HepG2 (cell line): ENCODE data around the gene CYLD. TPM values are rescaled to one million over a fixed set of nuclear protein-coding genes. Genes with fewer than 3 reads are reported as not detected.

Experiments used
- CREM ChIP-seq, 2 experiments: sonication (generic) in 1 of 2; formaldehyde crosslinking in 1 of 2; IDR thresholded peaks; 2 replicates each; pipeline versions ENCODE4 v1.4.0 to v1.6.1; 2016 to 2020; ENCODE audit warnings: antibody characterized with exemption in 1 of 2, mild to moderate bottlenecking in 1 of 2, missing genetic modification reagents in 1 of 2
- HMG20A ChIP-seq: IDR thresholded peaks from 2 replicates; pipeline ENCODE4 v1.6.1; 2016; ENCODE audit warnings: borderline replicate concordance
- NFE2 ChIP-seq: sonication (generic); formaldehyde crosslinking; IDR thresholded peaks from 2 replicates; pipeline ENCODE4 v1.4.0; 2020; ENCODE audit warnings: missing genetic modification reagents
- PHF21A ChIP-seq: sonication (generic); formaldehyde crosslinking; IDR thresholded peaks from 2 replicates; pipeline ENCODE4 v1.5.0; 2020; ENCODE audit warnings: mild to moderate bottlenecking, missing genetic modification reagents
- RELA ChIP-seq: sonication (generic); formaldehyde crosslinking; IDR thresholded peaks from 2 replicates; pipeline ENCODE4 v1.4.0; 2020; ENCODE audit warnings: missing genetic modification reagents
- SALL1 ChIP-seq: sonication (generic); formaldehyde crosslinking; IDR thresholded peaks from 2 replicates; pipeline ENCODE4 v1.8.0; 2022; ENCODE audit warnings: mild to moderate bottlenecking, missing genetic modification reagents
- SOX13 ChIP-seq, 3 experiments: fragments of 450-650 bp in 1 of 3; sonication (generic) in 1 of 3; formaldehyde crosslinking in 1 of 3; IDR thresholded peaks in 2 of 3; conservative IDR thresholded peaks in 1 of 3; 2 replicates each; pipeline versions ENCODE4 v1.5.0 to v1.6.1; 2016 to 2020; ENCODE audit warnings: antibody characterized with exemption in 1 of 3, mild to moderate bottlenecking in 1 of 3, missing compliant biosample characterization in 1 of 3, missing genetic modification reagents in 1 of 3, moderate library complexity in 1 of 3
- YY1 ChIP-seq: IDR thresholded peaks from 2 replicates; pipeline ENCODE4 v1.6.1; 2011; ENCODE audit warnings: low read length, low read depth, moderate library complexity, mild to moderate bottlenecking; ENCODE audit not compliant: insufficient read depth, insufficient replicate concordance
- ZNF383 ChIP-seq: sonication (generic); formaldehyde crosslinking; IDR thresholded peaks from 2 replicates; pipeline ENCODE4 v1.4.0; 2020; ENCODE audit warnings: missing genetic modification reagents, mild to moderate bottlenecking, borderline replicate concordance
- ZNF713 ChIP-seq: sonication (generic); formaldehyde crosslinking; IDR thresholded peaks from 2 replicates; pipeline ENCODE4 v1.4.0; 2020; ENCODE audit warnings: mild to moderate bottlenecking, missing genetic modification reagents
- polyA plus RNA-seq, 8 experiments: library from polyadenylated mRNA; depleted of rRNA in 3 of 8; stranded (reverse) in 7 of 8; unstranded in 1 of 8; fragments of >200 nt; fragmentation: Illumina TruSeq in 4 of 8; extraction: Trizol in 4 of 8; gene quantifications; 2 replicates each; pipeline versions ENCODE4 v1.2.1 to v1.2.3, GENCODE V29; 2011 to 2016; ENCODE audit warnings: low read depth in 4 of 8, missing spikeins in 1 of 8, mixed read lengths in 1 of 8; ENCODE audit not compliant: insufficient read depth in 1 of 8
- total RNA-seq, 5 experiments: library from RNA; depleted of rRNA; stranded (reverse); fragments of >200 nt; fragmentation: Illumina TruSeq; extraction: Trizol; gene quantifications; 2 replicates each; pipeline ENCODE4 v1.2.3, GENCODE V29; 2016; ENCODE audit warnings: low read depth in 1 of 5
- TF ChIP-seq, protein P1 (sequence below): sonication (generic); formaldehyde crosslinking; IDR thresholded peaks from 2 replicates; pipeline ENCODE4 v1.4.0; 2020; ENCODE audit warnings: low read depth, mild to moderate bottlenecking, missing genetic modification reagents
- TF ChIP-seq, protein P2 (sequence below), 2 experiments: sonication (generic) in 1 of 2; formaldehyde crosslinking in 1 of 2; IDR thresholded peaks; 2 replicates each; pipeline versions ENCODE4 v1.5.1 to v1.6.1; 2011 to 2020; ENCODE audit warnings: borderline replicate concordance in 1 of 2, low read depth in 1 of 2, low read length in 1 of 2, mild to moderate bottlenecking in 1 of 2, missing genetic modification reagents in 1 of 2, moderate library complexity in 1 of 2
- TF ChIP-seq, protein P3 (sequence below): sonication (generic); formaldehyde crosslinking; IDR thresholded peaks from 2 replicates; pipeline ENCODE4 v1.5.1; 2020; ENCODE audit warnings: mild to moderate bottlenecking, moderate library complexity, missing genetic modification reagents
- TF ChIP-seq, protein P4 (sequence below): IDR thresholded peaks from 2 replicates; pipeline ENCODE4 v1.6.1; 2016; ENCODE audit warnings: control low read depth
- TF ChIP-seq, protein P5 (sequence below): sonication (generic); formaldehyde crosslinking; IDR thresholded peaks from 2 replicates; pipeline ENCODE4 v1.4.0; 2020; ENCODE audit warnings: missing genetic modification reagents
- TF ChIP-seq, protein P6 (sequence below): IDR thresholded peaks from 2 replicates; pipeline ENCODE4 v1.6.1; 2012; ENCODE audit warnings: inconsistent platforms

Gene CYLD
- total and polyA plus RNA-seq, 2 of the 13 experiments (the other 11 are each of a cell fraction or from before 2014, with no cell fraction given): 6.1 to 11.4 TPM

DNA sequence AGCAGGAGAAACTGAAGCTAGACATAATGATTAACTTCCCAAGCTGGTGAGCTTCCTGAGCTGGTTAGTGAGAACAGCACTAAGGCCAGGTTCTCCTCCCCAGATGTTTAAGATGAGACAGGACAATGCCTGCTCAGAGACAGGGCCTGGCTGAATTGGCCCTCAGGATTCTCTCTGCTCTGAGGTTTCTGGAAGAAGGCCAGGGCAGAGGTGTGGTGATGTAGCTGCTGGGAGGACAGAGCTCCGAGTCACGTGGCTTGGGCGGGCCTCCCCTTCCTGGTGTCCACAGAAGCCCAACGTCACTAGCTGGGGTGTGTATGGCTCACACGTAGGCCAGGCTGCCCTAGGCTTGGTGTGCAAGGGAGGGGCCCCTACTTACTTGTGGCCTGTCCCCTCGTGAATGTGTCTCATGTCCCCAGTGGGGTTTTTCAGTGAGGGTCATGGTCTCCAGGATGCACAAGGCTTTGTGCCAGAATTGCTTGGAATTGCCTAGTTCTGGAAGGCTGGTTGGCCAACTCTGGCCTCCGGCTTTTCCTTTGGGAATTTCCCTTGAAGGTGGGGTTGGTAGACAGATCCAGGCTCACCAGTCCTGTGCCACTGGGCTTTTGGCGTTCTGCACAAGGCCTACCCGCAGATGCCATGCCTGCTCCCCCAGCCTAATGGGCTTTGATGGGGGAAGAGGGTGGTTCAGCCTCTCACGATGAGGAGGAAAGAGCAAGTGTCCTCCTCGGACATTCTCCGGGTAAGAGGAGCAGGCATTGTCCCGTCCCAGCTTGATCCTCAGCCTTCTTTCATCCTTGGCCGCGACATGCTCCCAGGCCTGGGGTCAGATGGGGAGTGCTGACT lies 45.1 kb upstream of the CYLD start (continued):
- TF ChIP-seq YY1: no peak
- TF ChIP-seq, protein P1, sequence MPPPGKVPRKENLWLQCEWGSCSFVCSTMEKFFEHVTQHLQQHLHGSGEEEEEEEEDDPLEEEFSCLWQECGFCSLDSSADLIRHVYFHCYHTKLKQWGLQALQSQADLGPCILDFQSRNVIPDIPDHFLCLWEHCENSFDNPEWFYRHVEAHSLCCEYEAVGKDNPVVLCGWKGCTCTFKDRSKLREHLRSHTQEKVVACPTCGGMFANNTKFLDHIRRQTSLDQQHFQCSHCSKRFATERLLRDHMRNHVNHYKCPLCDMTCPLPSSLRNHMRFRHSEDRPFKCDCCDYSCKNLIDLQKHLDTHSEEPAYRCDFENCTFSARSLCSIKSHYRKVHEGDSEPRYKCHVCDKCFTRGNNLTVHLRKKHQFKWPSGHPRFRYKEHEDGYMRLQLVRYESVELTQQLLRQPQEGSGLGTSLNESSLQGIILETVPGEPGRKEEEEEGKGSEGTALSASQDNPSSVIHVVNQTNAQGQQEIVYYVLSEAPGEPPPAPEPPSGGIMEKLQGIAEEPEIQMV (CRISPR knock-in tag): no peak
- TF ChIP-seq SOX13 (IDR thresholded peaks at IDR 0.05): no peak
- 0 out of 4 replicates have a peak, but pooled peaks of 1 of the 2 experiments have one; percentile 5 for TF ChIP-seq SOX13 (CRISPR knock-in tag; conservative IDR thresholded peaks at IDR 0.05 in 1 of 2, IDR thresholded peaks at IDR 0.05 in 1 of 2)
- TF ChIP-seq, protein P2, sequence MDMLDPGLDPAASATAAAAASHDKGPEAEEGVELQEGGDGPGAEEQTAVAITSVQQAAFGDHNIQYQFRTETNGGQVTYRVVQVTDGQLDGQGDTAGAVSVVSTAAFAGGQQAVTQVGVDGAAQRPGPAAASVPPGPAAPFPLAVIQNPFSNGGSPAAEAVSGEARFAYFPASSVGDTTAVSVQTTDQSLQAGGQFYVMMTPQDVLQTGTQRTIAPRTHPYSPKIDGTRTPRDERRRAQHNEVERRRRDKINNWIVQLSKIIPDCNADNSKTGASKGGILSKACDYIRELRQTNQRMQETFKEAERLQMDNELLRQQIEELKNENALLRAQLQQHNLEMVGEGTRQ (IDR thresholded peaks at IDR 0.05; ENCODE audit: low read depth, low read length): peak; percentile 81
- TF ChIP-seq, protein P2 (CRISPR knock-in tag; IDR thresholded peaks at IDR 0.05; ENCODE audit: borderline replicate concordance): peak; percentile 81; the same call in 1 of the 2 replicates
- TF ChIP-seq, protein P3, sequence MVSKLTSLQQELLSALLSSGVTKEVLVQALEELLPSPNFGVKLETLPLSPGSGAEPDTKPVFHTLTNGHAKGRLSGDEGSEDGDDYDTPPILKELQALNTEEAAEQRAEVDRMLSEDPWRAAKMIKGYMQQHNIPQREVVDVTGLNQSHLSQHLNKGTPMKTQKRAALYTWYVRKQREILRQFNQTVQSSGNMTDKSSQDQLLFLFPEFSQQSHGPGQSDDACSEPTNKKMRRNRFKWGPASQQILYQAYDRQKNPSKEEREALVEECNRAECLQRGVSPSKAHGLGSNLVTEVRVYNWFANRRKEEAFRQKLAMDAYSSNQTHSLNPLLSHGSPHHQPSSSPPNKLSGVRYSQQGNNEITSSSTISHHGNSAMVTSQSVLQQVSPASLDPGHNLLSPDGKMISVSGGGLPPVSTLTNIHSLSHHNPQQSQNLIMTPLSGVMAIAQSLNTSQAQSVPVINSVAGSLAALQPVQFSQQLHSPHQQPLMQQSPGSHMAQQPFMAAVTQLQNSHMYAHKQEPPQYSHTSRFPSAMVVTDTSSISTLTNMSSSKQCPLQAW (CRISPR knock-in tag): peak; percentile 48; the same call in 1 of the 2 replicates
- TF ChIP-seq, protein P4, sequence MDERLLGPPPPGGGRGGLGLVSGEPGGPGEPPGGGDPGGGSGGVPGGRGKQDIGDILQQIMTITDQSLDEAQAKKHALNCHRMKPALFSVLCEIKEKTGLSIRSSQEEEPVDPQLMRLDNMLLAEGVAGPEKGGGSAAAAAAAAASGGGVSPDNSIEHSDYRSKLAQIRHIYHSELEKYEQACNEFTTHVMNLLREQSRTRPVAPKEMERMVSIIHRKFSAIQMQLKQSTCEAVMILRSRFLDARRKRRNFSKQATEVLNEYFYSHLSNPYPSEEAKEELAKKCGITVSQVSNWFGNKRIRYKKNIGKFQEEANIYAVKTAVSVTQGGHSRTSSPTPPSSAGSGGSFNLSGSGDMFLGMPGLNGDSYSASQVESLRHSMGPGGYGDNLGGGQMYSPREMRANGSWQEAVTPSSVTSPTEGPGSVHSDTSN (CRISPR knock-in tag): no peak
- TF ChIP-seq ZNF383: no peak
- TF ChIP-seq, protein P5, sequence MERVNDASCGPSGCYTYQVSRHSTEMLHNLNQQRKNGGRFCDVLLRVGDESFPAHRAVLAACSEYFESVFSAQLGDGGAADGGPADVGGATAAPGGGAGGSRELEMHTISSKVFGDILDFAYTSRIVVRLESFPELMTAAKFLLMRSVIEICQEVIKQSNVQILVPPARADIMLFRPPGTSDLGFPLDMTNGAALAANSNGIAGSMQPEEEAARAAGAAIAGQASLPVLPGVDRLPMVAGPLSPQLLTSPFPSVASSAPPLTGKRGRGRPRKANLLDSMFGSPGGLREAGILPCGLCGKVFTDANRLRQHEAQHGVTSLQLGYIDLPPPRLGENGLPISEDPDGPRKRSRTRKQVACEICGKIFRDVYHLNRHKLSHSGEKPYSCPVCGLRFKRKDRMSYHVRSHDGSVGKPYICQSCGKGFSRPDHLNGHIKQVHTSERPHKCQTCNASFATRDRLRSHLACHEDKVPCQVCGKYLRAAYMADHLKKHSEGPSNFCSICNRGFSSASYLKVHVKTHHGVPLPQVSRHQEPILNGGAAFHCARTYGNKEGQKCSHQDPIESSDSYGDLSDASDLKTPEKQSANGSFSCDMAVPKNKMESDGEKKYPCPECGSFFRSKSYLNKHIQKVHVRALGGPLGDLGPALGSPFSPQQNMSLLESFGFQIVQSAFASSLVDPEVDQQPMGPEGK (CRISPR knock-in tag): 0 out of 2 replicates have a peak, but pooled peaks have one; percentile 31
- TF ChIP-seq SALL1 (CRISPR knock-in tag): peak; percentile 30; the same call in 1 of the 2 replicates
- TF ChIP-seq, protein P6, sequence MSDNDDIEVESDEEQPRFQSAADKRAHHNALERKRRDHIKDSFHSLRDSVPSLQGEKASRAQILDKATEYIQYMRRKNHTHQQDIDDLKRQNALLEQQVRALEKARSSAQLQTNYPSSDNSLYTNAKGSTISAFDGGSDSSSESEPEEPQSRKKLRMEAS: peak; percentile 30; the same call in 1 of the 2 replicates
- TF ChIP-seq NFE2 (CRISPR knock-in tag): no peak
- TF ChIP-seq CREM (IDR thresholded peaks at IDR 0.05): 0 out of 2 replicates have a peak, but pooled peaks have one; percentile 19
- TF ChIP-seq CREM (CRISPR knock-in tag; IDR thresholded peaks at IDR 0.05): no peak
- 0 out of 2 replicates have a peak, but pooled peaks have one; percentile 4 for TF ChIP-seq RELA
- TF ChIP-seq PHF21A (CRISPR knock-in tag): 0 out of 2 replicates have a peak, but pooled peaks have one; percentile 32
- no peak for TF ChIP-seq ZNF713
- 0 out of 2 replicates have a peak, but pooled peaks have one; percentile 4 for TF ChIP-seq HMG20A (CRISPR knock-in tag)
